Measurements from ENCODE around the gene MICALL2.

Gene MICALL2

GRCh38 chr7:1492221-1492620, 33.0 kb upstream of the MICALL2 start:
- Histone ChIP-seq H3K36me3 (peaks cover 100% of the 10 kb centered on the region), H3K4me3 (ENCODE audit: low read depth in 1 of 2, low read length in 1 of 2) (no peak overlapping the region), H3K27me3 (no peaks in the 10 kb centered on the region), H3K4me1 (ENCODE audit: control insufficient read depth in 1 of 2, insufficient read depth in 1 of 2, low read depth in 1 of 2, low read length in 1 of 2) (no peaks in the 10 kb centered on the region), H3K9me3 (no peaks in the 10 kb centered on the region), H3K27ac (no peak overlapping the region)
- TF ChIP-seq CTCF (IDR thresholded peaks at IDR 0.05), result no peak

GRCh38 chr7:1490837-1491236, 31.6 kb upstream of the MICALL2 start:
- Histone ChIP-seq H3K4me1 (ENCODE audit: control insufficient read depth in 1 of 2, insufficient read depth in 1 of 2, low read depth in 1 of 2, low read length in 1 of 2) (no peaks in the 10 kb centered on the region), H3K4me3 (ENCODE audit: low read depth in 1 of 2, low read length in 1 of 2) (no peak overlapping the region), H3K27me3 (no peaks in the 10 kb centered on the region), H3K27ac (no peak overlapping the region), H3K36me3 (peaks cover 100% of the 10 kb centered on the region), H3K9me3 (no peaks in the 10 kb centered on the region)
- TF ChIP-seq CTCF (IDR thresholded peaks at IDR 0.05), result no peak

- H3K9me3 ChIP-seq, result no peaks in the 10 kb centered on the region
- no peak overlapping the region for H3K4me3 ChIP-seq (ENCODE audit: low read depth in 1 of 2, low read length in 1 of 2)
- H3K36me3 ChIP-seq, result peaks cover 100% of the 10 kb centered on the region
- no peaks in the 10 kb centered on the region for H3K27me3 ChIP-seq
- TF ChIP-seq CTCF (IDR thresholded peaks at IDR 0.05), result no peak
- H3K4me1 ChIP-seq (ENCODE audit: control insufficient read depth in 1 of 2, insufficient read depth in 1 of 2, low read depth in 1 of 2, low read length in 1 of 2), result no peaks in the 10 kb centered on the region
- H3K27ac ChIP-seq, result no peak overlapping the region
Observed at GRCh38 chr7:1489336-1489735, 30.1 kb upstream of the MICALL2 start.

GRCh38 chr7:1488016-1488415, 28.7 kb upstream of the MICALL2 start:
- no peak for TF ChIP-seq CTCF (IDR thresholded peaks at IDR 0.05)
- H3K9me3 ChIP-seq, result no peaks in the 10 kb centered on the region
- no peak overlapping the region for H3K27ac ChIP-seq
- no peaks in the 10 kb centered on the region for H3K4me1 ChIP-seq (ENCODE audit: control insufficient read depth in 1 of 2, insufficient read depth in 1 of 2, low read depth in 1 of 2, low read length in 1 of 2)
- H3K4me3 ChIP-seq (ENCODE audit: low read depth in 1 of 2, low read length in 1 of 2), result no peak overlapping the region
- H3K27me3 ChIP-seq, result no peaks in the 10 kb centered on the region
- H3K36me3 ChIP-seq, result peaks cover 100% of the 10 kb centered on the region

- no peak overlapping the region for H3K4me3 ChIP-seq (ENCODE audit: low read depth in 1 of 2, low read length in 1 of 2)
- no peak overlapping the region for H3K27ac ChIP-seq
- TF ChIP-seq CTCF (IDR thresholded peaks at IDR 0.05), result no peak
- peaks cover 100% of the 10 kb centered on the region for H3K36me3 ChIP-seq
- no peaks in the 10 kb centered on the region for H3K27me3 ChIP-seq
- no peaks in the 10 kb centered on the region for H3K4me1 ChIP-seq (ENCODE audit: control insufficient read depth in 1 of 2, insufficient read depth in 1 of 2, low read depth in 1 of 2, low read length in 1 of 2)
- H3K9me3 ChIP-seq, result no peaks in the 10 kb centered on the region
Observed at GRCh38 chr7:1487466-1487865, 28.2 kb upstream of the MICALL2 start.

GRCh38 chr7:1486571-1486970, 27.3 kb upstream of the MICALL2 start:
- TF ChIP-seq CTCF (IDR thresholded peaks at IDR 0.05), result no peak
- H3K9me3 ChIP-seq, result no peaks in the 10 kb centered on the region
- H3K36me3 ChIP-seq, result peaks cover 100% of the 10 kb centered on the region
- no peaks in the 10 kb centered on the region for H3K27me3 ChIP-seq
- no peaks in the 10 kb centered on the region for H3K4me1 ChIP-seq (ENCODE audit: control insufficient read depth in 1 of 2, insufficient read depth in 1 of 2, low read depth in 1 of 2, low read length in 1 of 2)
- no peak overlapping the region for H3K4me3 ChIP-seq (ENCODE audit: low read depth in 1 of 2, low read length in 1 of 2)
- H3K27ac ChIP-seq, result no peak overlapping the region
